NCI-H187 (cell line): ENCODE measurements around the gene TEX264.
A peak's percentile ranks its signal among the peaks of the same experiment; 100 is the strongest.
"Not testable (repeated sequence)": the region's sequence is repeated elsewhere in the genome, so short reads cannot be mapped to it uniquely, and the experiment has no call there.

ENCODE experiments used
- DNase-seq, 2 experiments: peaks; one replicate each; lab custom pipeline; 2025; lab: John Stamatoyannopoulos, UW

The TEX264 gene

DNA sequence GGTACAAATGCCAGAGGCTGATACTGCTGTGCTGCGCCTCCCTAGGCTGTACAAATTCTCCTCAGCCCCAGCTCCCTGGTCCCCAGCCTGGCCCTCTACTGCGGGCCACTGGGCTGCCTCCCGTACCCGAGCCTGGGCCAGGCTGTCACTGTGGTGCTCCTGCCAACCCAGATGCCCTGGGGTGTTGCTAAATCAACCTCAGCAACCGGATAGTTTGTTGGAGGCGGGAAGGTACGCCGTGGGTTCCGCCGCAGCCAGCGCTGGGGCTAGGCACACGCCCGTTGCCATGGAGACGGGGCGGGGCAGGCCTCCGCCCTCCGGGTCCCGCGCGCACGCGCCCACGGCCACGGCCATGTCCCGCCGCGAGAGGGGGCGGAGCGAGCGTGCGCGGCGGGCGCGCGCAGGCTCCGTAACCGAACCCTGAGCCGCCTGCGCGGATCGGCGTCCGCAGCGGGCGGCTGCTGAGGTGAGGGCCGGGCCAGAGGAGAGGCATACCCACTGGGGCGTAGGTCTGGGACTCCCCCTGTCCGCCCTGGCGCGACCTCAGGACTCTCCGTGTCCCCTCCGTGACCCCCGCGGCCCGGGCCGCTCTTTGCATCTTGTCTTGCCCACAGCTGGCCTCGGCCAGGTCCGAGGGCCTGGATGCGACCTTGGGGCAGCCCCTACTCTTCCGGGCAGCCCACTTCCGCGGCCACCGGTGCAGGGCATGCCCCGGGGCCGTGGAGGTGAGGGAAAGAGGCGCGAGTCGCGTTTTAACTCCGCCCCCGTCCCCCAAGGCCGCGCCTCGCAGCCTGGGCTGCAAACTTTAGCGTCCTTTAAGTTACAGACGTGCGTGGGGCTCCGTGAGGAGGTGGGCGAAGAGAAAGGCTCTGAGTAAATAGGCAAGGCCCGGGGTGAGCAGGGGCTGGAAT, at the start of gene TEX264:
TSS of gene TEX264 (plus strand) at position 430 of the 911 bp plus-strand sequence. CDS start 3,053 bp downstream, outside the sequence.
- DNase-seq: peak; percentile 7 to 66

DNA sequence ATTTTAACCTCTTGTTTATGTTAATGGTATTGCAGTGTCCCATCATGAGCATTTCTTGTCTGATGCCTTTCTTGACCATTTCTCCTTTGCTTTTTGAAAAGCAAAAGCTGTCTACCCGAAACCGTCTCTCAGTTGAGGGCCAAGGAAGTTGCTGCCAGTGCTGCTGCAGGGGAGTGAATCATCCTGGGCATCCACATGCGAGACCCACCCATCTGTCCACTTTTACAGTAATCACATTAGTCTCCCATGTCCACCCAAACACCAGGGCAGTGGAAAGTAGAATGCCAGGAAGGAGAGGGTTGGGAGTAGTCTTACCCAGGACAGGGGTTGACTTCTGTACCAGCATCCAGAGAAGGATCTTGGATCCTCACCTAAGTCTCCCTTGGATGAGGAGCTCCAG, 48.6 kb upstream of the TEX264 start:
- DNase-seq: no peak

DNA sequence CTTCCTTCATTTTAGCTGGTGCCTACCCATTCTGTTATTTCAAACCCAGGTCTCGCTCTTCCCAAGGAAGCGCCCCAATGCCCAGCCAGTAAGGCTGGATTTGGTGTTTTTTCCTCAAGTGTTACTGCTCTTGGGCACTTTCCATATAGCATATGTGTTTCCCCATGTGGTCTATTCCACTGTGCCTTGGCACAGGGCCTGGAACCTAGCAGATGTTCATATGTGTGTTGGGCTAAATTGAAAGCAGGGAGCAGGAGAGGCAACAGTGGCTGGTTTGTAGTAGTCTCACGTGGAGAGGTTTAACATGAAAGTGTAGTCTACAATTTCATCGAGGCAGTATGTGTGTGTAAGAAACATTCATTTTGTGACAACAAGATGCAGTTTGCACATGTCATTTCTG, 48.2 kb upstream of the TEX264 start:
- no peak for DNase-seq

DNA sequence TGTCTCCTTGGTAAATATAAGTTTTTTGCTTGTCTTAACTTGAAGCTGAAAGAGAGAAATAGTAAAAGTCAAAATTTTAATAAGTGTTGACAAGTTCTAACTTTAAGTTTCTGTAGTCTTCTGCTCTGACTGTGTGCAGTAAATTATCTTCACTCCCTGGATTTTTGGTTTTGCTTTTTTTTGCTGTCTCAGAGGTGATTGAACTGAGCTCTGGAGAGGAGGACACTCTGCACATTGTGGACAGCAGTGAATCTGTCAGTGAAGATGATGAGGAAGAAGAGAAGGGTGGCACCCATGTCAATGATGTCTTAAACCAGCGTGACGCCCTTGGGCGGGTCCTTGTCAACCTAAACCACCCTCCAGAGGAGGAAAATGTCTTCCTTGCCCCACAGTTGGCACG, 40.5 kb upstream of the TEX264 start:
- DNase-seq: no peak

DNA sequence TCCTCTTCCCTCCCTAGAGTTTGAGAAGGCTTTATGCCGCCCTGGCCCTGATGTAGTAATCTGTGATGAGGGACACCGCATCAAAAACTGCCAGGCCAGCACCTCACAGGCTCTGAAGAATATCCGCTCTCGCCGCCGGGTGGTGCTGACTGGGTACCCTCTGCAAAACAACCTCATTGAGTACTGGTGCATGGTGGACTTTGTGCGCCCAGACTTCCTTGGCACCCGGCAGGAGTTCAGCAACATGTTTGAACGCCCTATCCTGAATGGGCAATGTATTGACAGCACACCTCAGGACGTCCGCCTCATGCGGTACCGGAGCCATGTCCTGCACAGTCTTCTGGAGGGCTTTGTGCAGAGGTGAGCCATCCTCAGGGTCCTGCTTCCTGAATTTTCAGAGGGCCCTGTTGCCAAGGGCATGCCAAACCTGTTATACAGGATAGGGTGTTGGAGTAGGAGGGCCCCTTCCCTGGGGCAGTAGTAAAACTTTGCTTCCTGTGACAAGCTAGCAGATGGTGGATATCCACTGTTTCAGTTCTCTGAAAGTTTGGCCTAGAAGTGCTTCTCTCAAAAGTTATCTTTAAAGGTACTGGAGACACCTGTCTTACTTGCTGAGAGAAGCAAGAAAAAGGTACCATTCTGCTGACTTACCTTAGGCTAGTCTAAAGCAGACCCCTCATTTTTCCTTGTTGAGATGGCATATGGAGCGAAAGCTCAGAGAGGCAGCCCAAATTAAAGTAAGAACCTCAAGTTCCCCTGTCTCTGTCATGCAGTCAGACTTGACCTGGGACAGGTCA, 33.7 kb upstream of the TEX264 start:
- no peak for DNase-seq

GRCh38 chr3:51637941-51638471, 33.0 kb upstream of the TEX264 start:
- peak in 1 of 2 experiments; percentile 8 for DNase-seq

- DNase-seq: no peak
These were observed 28.6 kb upstream of the TEX264 start for GRCh38 chr3:51642462-51642861.

DNA sequence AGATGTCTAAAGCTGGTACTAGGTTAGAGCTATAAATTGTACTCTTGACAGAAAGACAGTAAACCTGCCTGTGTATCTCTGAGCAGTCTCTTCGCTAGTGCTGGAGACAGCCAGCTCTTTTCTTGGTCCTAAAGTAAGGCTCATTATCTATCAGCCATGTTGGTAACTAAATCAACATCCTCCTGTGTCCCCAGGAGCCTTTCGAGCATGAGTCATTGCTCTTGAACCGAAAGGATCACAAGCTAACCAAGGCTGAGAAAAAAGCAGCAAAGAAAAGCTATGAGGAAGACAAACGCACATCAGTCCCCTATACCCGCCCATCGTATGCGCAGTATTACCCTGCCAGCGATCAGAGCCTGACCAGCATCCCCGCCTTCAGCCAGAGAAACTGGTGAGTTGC, 25.0 kb upstream of the TEX264 start:
- DNase-seq: no peak

GRCh38 chr3:51652103-51652502, 18.9 kb upstream of the TEX264 start:
- not testable (repeated sequence) for DNase-seq

DNA sequence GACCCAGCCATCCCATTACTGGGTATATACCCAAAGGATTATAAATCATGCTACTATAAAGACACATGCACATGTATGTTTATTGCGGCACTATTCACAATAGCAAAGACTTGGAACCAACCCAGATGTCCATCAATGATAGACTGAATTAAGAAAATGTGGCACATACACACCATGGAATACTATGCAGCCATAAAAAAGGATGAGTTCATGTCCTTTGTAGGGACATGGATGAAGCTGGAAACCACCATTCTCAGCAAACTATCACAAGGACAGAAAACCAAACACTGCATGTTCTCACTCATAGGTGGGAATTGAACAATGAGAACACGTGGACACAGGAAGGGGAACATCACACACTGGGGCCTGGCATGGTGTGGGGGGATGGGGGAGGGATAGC, 17.6 kb upstream of the TEX264 start:
- DNase-seq: not testable (repeated sequence)

GRCh38 chr3:51657234-51657633, 13.8 kb upstream of the TEX264 start:
- no peak for DNase-seq

GRCh38 chr3:51659942-51660341, 11.1 kb upstream of the TEX264 start:
- DNase-seq: no peak

GRCh38 chr3:51662456-51662855, 8.6 kb upstream of the TEX264 start:
- DNase-seq: no peak

- DNase-seq: no peak
These were observed 2.3 kb upstream of the TEX264 start for GRCh38 chr3:51668756-51669155.

GRCh38 chr3:51669241-51670052, 1.6 kb upstream of the TEX264 start:
- peak; percentile 12 to 20 for DNase-seq

GRCh38 chr3:51670053-51670822, 814 bp upstream of the TEX264 start:
- DNase-seq: no peak

DNA sequence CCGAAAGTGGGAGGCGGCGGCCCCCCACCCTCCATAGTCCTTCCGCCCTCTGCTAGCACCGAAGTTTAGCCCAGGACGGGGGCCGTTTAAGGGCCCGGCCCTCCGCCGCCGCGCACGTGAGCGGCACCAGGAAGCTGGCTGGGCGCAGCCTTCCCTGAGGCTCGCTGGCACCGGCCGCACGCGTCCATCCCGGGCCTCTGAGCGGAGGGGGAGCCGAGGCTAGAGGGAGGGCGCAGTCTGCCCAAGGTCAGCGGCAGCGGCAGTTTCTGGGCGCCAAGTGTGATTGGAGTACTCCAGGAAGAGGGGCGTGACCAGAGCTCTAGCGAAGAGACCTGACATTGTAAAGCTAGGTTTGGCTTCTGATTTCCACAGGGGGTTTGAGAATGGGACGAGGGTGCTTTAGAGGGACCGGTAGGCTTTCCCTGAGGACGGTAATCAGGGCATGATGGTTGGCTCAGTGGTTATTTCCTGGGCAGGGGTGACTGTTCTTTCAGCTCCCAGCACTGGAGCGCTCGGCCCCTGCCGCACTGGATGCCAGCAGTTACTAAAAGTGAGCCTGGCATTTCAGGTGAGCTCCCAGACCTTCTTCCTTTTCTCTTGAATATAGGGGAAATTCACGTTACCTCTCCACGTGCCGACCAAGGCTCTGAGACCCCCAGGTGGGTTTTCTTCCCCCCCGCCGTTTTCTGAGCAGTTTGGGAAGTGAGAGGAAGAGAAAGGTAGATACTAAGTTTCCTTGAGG, 853 bp downstream of the TEX264 start:
- peak in 1 of 2 experiments; percentile 6 for DNase-seq

DNA sequence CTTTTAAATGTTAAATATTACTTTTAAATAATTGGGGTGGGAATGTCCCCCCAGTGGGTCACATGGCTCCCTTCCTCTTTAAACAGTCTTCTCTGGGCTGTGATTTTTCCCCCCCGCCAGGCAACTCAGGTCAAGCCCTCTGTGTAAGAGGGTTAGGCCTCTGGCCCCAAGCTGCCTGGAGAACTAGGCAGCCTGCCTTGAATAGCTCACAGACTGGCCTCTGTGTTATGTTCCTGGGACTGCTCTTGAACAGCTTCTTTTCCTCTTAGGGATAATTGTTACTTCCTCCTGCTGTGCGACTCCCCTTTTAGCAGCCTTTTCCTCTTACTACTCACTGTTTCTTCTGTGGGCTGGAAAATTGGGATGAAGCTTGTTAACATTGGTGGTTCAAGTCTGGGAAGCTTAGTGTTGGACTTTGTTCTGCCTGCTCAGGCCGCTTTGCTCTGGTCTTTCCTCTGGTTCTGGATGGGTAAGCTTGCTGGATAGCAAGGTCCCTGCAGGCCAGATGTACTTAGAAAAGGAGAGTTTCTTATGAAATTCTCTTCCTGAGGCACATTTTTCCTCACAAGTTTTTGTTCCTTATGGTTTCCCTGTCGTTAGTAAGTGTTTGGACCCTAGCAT, 2.2 kb downstream of the TEX264 start:
- DNase-seq: no peak

GRCh38 chr3:51673802-51674654, 3.0 kb downstream of the TEX264 start:
- DNase-seq: no peak
